Measurements from ENCODE around the gene TAOK1. TPM values are rescaled to one million over a fixed set of nuclear protein-coding genes. Genes with fewer than 3 reads are reported as not detected.

Gene TAOK1
- total and polyA plus RNA-seq, 9 of the 15 experiments (the other 6 are each of a cell fraction or from before 2014, with no cell fraction given), result 3.2 to 33.1 (median 16.5) TPM

DNA sequence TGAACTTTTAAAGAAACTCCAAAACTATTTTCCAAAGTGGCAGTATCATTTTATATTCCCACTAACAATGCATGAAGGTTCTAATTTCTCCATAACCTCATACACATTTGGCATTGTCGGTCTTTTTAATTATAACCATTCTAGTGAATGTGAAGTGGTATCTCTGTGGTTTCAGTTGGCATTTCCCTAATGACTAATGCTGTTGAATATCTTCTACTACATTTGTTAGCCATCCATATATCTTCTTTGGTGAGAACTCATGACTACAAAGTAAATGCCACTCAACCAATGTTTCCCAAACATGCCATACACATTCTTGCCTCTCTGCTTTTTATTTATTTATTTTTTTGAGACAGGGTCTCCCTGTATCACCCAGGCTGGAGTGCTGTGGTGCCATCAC lies 31.7 kb upstream of the TAOK1 start:
- BruUV-seq (replicated peaks), result no TSS peak
- Histone ChIP-seq H3K4me2 (ENCODE audit: insufficient read depth, low read length) (no peak overlapping the region), H3K4me3 (no peak overlapping the region), H3K79me2 (ENCODE audit: control insufficient read depth, insufficient read depth, low read length) (no peaks in the 10 kb centered on the region), H4K20me1 (replicated peaks; ENCODE audit: control insufficient read depth, insufficient read depth, low read length) (no peaks in the 10 kb centered on the region), H2AFZ (ENCODE audit: low read depth, low read length) (no peak overlapping the region), H3K27ac (ENCODE audit: extremely low read depth, low read depth, low read length) (no peak overlapping the region), H3K9me1 (ENCODE audit: control insufficient read depth, insufficient read depth, low read length) (no peaks in the 10 kb centered on the region), H3K9ac (ENCODE audit: insufficient read depth in 1 of 2, low read depth in 2 of 2, low read length in 2 of 2) (no peak overlapping the region), H3K9me3 (replicated peaks; ENCODE audit: control insufficient read depth, insufficient read depth, low read depth, low read length) (no peaks in the 10 kb centered on the region), H3K27me3 (ENCODE audit: control insufficient read depth in 2 of 2, insufficient read depth in 2 of 2, low read length in 2 of 2) (no peaks in the 10 kb centered on the region; a peak in 1 of 5 replicates), H3K36me3 (ENCODE audit: control insufficient read depth, insufficient read depth, low read length) (no peaks in the 10 kb centered on the region), H3K4me1 (replicated peaks in 1 of 2; ENCODE audit: control insufficient read depth in 2 of 2, insufficient read depth in 2 of 2, low read length in 2 of 2) (peaks cover 0 to 2% of the 10 kb centered on the region in 2 experiments; a peak in 1 of 5 replicates)
- in situ Hi-C loops (cut with MboI), result no loop called here
- WGBS (ENCODE audit: insufficient coverage, low coverage, missing lambda C conversion rate), result 92% methylated on average over 1 of the region's 1 CpG
- intact Hi-C loops (cut with micrococcal nuclease), result loop anchor here (10.0 kb wide), 1 partner anchor 214 kb away; no protein-coding TSS in a partner anchor
- no peak for ATAC-seq
- DNase-seq (ENCODE audit: extremely low read depth in 1 of 4, low spot score in 3 of 4), result no peak
- CTCF ChIA-PET (ENCODE audit: low intra/inter-chr PET ratio), result no interaction called here
- FAIRE-seq, result no peak
- POLR2A ChIA-PET, result no interaction called here
- TF ChIP-seq CXXC5 (CRISPR knock-in tag; IDR thresholded peaks at IDR 0.05) (no peak), NR1H2 (CRISPR knock-in tag; IDR thresholded peaks at IDR 0.05) (no peak), JUN (IDR thresholded peaks at IDR 0.05; ENCODE audit: borderline replicate concordance, low read depth, low read length) (no peak), JUN (CRISPR knock-in tag; IDR thresholded peaks at IDR 0.05; ENCODE audit: borderline replicate concordance) (no peak), MTA2 (IDR thresholded peaks at IDR 0.05; ENCODE audit: low read depth) (no peak), EP400 (IDR thresholded peaks at IDR 0.05) (no peak), ZNF384 (IDR thresholded peaks at IDR 0.05; ENCODE audit: low read depth, low read length) (no peak), SUPT5H (IDR thresholded peaks at IDR 0.05) (no peak), CCAR2 (IDR thresholded peaks at IDR 0.05; ENCODE audit: low read depth, low read length) (no peak), ZFP1 (CRISPR knock-in tag; IDR thresholded peaks at IDR 0.05) (no peak), PTRF (tag; IDR thresholded peaks at IDR 0.05) (no peak), RBM22 (IDR thresholded peaks at IDR 0.05; ENCODE audit: low read depth, low read length, poor library complexity, severe bottlenecking) (no peak), HLTF (IDR thresholded peaks at IDR 0.05) (no peak), NCOA6 (IDR thresholded peaks at IDR 0.05) (no peak)
- TF ChIP-seq, protein P1, sequence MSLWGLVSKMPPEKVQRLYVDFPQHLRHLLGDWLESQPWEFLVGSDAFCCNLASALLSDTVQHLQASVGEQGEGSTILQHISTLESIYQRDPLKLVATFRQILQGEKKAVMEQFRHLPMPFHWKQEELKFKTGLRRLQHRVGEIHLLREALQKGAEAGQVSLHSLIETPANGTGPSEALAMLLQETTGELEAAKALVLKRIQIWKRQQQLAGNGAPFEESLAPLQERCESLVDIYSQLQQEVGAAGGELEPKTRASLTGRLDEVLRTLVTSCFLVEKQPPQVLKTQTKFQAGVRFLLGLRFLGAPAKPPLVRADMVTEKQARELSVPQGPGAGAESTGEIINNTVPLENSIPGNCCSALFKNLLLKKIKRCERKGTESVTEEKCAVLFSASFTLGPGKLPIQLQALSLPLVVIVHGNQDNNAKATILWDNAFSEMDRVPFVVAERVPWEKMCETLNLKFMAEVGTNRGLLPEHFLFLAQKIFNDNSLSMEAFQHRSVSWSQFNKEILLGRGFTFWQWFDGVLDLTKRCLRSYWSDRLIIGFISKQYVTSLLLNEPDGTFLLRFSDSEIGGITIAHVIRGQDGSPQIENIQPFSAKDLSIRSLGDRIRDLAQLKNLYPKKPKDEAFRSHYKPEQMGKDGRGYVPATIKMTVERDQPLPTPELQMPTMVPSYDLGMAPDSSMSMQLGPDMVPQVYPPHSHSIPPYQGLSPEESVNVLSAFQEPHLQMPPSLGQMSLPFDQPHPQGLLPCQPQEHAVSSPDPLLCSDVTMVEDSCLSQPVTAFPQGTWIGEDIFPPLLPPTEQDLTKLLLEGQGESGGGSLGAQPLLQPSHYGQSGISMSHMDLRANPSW (CRISPR knock-in tag; IDR thresholded peaks at IDR 0.05), result no peak
- TF ChIP-seq, protein P2, sequence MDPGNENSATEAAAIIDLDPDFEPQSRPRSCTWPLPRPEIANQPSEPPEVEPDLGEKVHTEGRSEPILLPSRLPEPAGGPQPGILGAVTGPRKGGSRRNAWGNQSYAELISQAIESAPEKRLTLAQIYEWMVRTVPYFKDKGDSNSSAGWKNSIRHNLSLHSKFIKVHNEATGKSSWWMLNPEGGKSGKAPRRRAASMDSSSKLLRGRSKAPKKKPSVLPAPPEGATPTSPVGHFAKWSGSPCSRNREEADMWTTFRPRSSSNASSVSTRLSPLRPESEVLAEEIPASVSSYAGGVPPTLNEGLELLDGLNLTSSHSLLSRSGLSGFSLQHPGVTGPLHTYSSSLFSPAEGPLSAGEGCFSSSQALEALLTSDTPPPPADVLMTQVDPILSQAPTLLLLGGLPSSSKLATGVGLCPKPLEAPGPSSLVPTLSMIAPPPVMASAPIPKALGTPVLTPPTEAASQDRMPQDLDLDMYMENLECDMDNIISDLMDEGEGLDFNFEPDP (CRISPR knock-in tag; IDR thresholded peaks at IDR 0.05), result no peak

Data from K562 (cell line).